ENCODE measurements around the gene RIMS4.
A peak's percentile ranks its signal among the peaks of the same experiment; 100 is the strongest.

The RIMS4 gene

DNA sequence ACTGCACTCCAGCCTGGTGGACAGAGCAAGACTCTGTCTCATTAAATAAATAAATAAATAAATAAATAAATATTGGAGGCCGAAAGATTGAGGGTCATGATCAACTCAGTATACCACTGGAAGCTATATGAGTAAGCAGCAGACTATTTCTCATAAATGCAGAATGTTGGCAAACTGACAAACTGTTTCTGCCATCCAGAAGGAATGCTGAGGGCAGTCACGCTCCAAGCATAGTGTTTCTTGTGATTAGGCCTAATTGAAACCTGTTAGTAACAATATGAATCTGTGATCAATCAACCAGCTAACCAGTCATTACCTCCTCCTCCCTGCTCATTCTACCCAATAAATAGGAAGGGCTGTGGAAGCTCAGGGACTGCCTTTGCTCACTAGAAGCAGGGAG, 79.9 kb downstream of the RIMS4 start:
- DNase-seq, result no peak
- in situ Hi-C loops (cut with MboI; ENCODE audit: low pct_unique_long_range_greater_than_20kb, low sequenced_read_pairs), result no loop called here

DNA sequence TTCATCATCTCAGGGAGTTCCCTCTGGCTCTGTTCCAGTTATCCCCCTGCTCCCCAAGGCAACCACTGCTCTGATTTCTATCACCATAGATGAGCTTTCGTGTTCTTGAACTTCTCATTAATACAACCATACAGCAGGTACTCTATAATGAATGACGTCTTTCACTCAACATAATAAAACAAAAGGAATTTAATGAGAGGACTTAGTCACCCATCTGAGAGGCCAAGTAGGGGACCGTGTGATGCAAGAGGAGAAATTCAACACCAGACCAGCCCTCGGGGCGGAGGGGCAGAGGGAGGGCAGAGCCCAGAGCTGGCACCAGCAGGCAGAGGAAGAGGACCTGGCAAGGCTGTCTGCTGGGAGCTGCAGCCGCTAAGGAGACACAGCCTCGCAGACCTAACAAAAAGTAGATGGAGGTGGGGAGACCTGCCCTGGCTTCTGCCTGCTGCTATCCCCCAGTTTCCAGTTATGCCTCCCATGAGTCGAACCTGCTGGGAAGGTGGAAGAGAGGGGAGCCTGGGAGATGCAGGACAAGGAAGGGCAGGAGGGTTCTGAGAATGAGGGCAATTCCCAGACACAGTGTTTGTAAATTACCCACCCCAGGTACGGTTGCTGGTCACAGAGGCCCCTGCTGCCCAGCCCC, 81.4 kb downstream of the RIMS4 start:
- in situ Hi-C loops (cut with MboI; ENCODE audit: low pct_unique_long_range_greater_than_20kb, low sequenced_read_pairs), result no loop called here
- DNase-seq, result no peak

DNA sequence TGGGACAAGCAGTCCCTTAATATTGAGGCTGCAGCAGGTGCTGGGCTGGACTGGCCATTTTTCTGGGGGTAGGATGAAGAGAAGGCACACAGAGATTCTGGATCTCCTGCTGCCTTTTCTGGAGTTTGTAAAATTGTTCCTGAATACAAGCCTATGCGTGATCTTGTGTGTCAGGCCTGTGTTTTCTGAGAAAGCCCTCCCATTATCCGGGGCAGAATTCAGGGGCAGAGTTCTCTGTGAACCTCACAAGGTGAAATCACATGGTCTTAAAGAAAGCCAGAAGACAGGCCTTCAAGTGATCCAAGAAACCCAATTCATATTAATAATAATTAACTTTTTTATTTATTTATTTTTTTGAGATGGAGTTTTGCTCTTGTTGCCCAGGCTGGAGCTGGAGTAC, 82.7 kb downstream of the RIMS4 start:
- in situ Hi-C loops (cut with MboI; ENCODE audit: low pct_unique_long_range_greater_than_20kb, low sequenced_read_pairs), result no loop called here
- no peak for DNase-seq

DNA sequence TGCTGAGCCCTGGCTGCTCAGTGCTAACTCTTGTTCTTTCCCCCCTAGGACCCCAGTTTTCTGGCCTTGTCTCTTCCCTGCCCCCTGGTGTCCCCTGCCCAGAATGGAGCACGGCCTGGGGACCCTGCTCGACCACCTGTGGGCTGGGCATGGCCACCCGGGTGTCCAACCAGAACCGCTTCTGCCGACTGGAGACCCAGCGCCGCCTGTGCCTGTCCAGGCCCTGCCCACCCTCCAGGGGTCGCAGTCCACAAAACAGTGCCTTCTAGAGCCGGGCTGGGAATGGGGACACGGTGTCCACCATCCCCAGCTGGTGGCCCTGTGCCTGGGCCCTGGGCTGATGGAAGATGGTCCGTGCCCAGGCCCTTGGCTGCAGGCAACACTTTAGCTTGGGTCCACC, 83.3 kb downstream of the RIMS4 start:
- no peak for DNase-seq
- in situ Hi-C loops (cut with MboI; ENCODE audit: low pct_unique_long_range_greater_than_20kb, low sequenced_read_pairs), result no loop called here

DNA sequence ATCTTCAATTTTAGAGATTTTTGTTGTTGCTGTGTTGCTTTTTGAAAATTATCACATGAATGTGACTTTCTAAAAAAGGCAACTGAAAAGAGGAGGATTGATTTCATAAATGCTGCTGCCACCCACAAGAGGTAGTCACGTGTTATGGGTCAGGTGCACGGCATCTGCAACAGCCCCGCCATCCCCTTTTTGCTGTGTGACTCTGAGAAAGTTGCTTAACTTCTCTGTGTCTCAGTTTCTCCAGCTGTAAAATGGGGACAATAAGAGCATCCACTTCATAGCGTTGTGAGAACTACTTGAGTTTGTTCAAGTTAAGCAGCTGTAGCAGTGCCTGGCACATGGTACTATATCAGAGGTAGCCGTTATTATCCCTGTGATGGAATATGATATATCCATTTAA, 84.5 kb downstream of the RIMS4 start:
- no peak for DNase-seq
- in situ Hi-C loops (cut with MboI; ENCODE audit: low pct_unique_long_range_greater_than_20kb, low sequenced_read_pairs), result no loop called here

DNA sequence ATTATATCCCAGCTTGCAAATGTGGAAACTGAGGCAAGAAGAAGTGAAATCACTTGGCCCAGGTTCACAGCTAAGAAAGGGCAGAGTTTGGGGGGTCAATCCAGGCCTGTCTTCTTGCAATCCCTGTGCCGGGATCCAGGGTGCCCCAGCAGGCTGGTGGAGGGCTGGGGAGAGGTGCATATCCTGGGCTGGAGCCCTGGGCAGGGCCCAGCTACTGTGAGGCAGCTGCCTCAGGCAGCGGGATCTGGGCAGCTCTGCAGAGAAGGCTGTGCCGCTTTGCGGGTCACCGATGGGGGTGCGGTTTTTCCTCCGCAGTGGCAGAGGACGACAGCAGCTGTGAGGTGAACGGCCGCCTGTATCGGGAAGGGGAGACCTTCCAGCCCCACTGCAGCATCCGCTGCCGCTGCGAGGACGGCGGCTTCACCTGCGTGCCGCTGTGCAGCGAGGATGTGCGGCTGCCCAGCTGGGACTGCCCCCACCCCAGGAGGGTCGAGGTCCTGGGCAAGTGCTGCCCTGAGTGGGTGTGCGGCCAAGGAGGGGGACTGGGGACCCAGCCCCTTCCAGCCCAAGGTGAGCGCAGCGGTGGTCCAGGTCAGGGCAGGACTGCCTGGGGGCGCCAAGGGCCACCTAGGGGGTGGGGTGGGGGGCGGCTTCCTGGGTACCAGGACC, 85.8 kb downstream of the RIMS4 start:
- in situ Hi-C loops (cut with MboI; ENCODE audit: low pct_unique_long_range_greater_than_20kb, low sequenced_read_pairs), result no loop called here
- DNase-seq, result no peak

DNA sequence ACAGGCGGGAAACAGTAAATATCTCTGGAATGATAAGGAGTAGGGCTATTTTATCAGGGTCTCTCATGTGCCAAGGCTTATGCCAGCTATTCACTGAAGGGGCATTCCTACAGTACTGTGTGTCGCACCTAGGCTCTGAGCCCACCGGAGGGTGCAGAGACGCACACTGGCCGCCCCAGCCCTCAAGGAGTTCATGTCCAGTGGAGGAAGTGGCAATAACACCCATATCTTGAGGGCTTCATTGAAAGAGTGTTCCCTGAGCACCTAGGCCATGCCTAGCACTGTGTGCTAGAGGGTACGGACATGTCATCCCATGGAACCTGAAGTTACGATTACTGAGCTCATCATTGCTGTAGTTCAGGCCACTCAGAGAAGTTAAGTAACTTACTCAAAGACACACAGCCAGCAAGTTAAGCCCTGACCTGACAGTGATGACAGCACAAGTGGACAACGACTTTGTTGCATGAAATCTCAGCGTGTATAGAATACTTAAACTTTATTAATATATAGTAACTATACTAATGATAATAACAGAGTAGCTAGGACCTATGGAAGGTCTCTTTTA, 86.5 kb downstream of the RIMS4 start:
- in situ Hi-C loops (cut with MboI; ENCODE audit: low pct_unique_long_range_greater_than_20kb, low sequenced_read_pairs), result no loop called here
- DNase-seq, result no peak

DNA sequence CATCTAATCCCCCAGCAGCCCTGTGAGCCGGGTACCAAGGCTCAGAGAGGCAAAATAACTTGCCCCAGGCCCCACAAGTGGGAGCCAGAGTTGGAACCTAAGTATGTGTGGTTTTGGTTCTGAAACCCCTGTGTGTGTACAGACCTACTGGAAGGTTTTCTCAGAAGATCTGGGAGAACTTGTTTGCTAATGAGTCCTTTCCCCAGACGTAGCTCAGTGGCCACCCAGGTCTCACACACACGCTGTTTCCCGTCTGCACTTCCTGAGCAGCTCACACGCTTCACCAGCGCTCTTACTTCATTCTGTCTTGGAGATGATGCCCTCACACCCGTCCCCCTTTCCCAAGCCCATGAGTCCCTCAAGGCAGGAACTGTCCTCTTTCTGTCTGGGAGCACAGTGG, 87.0 kb downstream of the RIMS4 start:
- no peak for DNase-seq
- in situ Hi-C loops (cut with MboI; ENCODE audit: low pct_unique_long_range_greater_than_20kb, low sequenced_read_pairs), result no loop called here

DNA sequence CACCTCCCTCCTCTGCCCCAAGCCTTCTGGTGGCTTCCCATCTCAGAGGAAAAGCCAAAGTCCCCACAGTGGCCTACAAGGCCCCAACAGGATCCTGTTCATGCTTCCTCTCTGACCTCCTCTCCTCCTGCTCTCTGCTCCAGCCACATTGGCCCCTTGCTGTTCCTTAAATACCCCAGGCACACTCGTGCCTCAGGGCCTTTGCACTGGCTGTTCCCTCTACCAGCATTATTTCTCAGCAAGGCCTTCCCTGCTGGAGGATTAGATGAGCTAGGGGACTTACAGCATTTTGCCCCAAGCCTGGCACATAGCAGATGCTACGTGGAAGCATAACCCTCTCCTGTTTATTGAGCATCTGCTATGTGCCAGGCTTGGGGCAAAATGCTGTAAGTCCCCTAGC, 87.4 kb downstream of the RIMS4 start:
- DNase-seq, result no peak
- in situ Hi-C loops (cut with MboI; ENCODE audit: low pct_unique_long_range_greater_than_20kb, low sequenced_read_pairs), result no loop called here

DNA sequence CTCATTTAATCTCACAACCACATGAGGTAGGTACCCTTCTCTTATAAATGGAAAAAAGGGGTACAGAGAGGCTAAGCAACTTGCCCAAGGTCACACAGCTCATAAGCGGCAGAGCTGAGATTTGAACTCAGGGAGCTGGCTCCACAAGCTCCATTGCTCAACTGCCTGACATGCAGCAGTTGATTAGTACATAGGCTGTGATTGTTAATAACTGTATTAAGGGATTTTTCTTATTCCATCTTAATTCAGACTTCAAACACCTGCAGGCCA, 88.6 kb downstream of the RIMS4 start:
- DNase-seq, result no peak
- in situ Hi-C loops (cut with MboI; ENCODE audit: low pct_unique_long_range_greater_than_20kb, low sequenced_read_pairs), result no loop called here

DNA sequence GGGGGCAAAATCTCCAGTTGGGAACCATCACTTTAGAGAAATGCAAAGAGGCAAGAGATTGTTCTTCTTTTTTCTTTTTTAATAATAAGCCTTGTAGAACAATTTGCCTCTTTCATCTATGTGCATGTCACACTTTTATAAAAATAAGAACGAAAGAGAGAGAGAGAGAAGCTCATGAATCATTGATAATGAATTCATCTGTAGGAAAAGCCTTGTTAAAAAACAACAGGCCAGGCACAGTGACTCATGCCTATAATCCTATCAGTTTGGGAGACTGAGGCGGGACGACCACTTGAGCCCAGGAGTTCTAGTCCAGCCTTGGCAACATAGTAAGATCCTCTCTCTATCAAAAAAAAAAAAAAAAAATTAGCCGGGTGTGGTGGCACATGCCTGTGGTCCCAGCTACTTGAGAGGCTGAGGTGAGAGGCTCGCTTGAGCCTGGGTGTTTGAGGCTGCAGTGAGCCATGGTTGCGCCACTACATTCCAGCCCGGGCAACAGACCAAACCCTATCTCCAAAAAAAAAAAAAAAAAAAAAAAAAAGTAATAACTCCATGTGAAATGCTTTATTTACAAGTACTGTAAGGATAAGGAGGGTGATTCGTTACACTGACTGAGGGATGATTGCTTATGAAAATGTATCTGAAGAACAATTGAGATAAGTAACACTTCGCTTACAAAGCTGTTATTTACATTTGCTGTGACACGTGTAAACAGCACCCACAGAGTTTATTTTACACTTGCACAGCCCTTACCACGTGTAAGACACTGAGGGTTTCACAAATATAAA, 89.2 kb downstream of the RIMS4 start:
- in situ Hi-C loops (cut with MboI; ENCODE audit: low pct_unique_long_range_greater_than_20kb, low sequenced_read_pairs), result no loop called here

DNA sequence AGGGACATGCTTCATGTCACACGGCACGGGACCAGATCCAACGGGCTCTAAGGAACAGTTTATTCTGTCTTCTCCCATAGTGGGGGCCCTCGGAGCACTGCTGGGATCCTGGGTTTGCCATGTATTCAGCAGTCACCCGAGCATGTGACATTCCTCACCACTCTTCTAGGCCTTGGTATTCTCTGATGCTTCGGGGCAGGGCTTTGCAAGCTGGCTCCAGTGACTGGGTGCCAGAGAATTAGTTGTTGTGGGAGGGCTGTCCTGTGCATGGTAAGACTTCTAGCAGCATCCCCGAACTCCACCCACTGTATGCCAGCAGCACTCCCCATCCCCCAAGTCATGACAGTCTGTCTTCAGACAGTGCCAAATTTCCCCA, 89.7 kb downstream of the RIMS4 start:
- in situ Hi-C loops (cut with MboI; ENCODE audit: low pct_unique_long_range_greater_than_20kb, low sequenced_read_pairs), result no loop called here
- no peak for DNase-seq

More for the DNA sequence above, 89.2 kb downstream of the RIMS4 start:
- no peak for DNase-seq

DNA sequence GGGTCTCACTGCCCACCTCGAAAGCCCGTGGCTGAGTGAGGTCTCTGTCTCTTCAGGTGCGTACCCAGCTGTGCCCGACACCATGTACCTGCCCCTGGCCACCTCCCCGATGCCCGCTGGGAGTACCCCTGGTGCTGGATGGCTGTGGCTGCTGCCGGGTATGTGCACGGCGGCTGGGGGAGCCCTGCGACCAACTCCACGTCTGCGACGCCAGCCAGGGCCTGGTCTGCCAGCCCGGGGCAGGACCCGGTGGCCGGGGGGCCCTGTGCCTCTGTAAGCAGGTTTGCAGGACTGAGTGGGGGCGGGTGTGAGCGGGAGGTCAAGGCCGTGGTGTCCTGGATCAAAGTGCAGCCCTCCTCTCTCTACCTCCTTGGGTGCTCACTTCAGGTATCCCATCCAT, 90.5 kb downstream of the RIMS4 start:
- DNase-seq, result no peak
- in situ Hi-C loops (cut with MboI; ENCODE audit: low pct_unique_long_range_greater_than_20kb, low sequenced_read_pairs), result no loop called here

DNA sequence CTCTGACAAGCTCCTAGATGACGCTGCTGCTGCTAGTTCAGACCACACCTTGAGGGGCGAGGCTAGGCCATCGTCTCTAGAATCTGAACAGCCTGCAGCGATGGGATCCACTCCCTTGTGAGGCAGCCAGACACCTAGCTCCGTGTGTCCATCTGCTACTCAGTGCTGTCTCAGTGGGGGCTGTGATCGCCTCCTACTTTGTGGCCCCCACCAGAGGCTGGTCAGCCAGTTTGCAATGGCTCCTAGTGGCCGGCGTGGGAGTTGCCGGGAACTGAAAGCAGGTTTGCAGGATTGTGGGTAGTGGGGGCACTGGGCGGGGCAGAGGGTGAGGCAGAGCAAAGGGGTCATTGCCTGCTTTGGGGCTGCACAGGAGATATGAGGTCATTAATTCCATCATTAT, 92.4 kb downstream of the RIMS4 start:
- DNase-seq, result no peak

DNA sequence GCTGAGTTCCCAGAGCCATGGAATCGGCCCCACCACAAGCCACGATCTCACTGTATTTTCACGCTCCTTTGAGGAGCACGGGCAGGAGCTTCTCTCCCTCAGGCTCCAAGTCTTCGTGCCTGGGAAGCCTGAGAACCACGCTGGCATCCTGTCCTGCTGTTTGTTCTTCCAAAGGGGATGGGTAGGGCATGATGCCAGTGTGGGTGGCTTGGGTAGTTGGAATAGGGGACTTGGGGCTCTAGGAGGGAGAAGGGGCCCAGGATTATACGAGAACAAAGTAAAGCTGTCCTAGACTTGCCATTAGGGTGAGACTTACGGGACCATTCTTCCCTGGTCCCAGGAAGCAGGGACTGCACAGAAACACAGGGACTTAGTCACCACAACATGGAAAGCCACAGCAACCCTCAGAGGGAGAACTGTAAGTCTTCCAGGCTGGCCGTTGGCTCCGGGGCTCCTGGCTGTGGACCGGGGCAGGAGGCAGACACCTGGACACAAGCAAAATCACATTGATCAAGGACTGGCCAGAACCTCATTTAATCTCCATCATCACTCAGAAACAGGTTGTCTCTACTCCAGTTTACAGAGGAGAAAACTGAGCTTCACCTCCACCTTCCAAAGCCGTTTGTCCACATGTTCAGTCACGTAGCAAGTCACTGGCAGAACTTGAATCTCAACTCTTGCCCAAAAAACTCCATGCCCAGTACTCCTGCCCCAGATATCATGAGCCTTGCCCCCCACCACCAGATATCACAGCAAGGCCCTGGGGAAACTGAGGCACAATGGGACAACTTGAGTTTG, 93.8 kb downstream of the RIMS4 start:
- DNase-seq, result no peak
- in situ Hi-C loops (cut with MboI; ENCODE audit: low pct_unique_long_range_greater_than_20kb, low sequenced_read_pairs), result no loop called here

More for the DNA sequence above, 92.4 kb downstream of the RIMS4 start:
- in situ Hi-C loops (cut with MboI; ENCODE audit: low pct_unique_long_range_greater_than_20kb, low sequenced_read_pairs), result no loop called here

DNA sequence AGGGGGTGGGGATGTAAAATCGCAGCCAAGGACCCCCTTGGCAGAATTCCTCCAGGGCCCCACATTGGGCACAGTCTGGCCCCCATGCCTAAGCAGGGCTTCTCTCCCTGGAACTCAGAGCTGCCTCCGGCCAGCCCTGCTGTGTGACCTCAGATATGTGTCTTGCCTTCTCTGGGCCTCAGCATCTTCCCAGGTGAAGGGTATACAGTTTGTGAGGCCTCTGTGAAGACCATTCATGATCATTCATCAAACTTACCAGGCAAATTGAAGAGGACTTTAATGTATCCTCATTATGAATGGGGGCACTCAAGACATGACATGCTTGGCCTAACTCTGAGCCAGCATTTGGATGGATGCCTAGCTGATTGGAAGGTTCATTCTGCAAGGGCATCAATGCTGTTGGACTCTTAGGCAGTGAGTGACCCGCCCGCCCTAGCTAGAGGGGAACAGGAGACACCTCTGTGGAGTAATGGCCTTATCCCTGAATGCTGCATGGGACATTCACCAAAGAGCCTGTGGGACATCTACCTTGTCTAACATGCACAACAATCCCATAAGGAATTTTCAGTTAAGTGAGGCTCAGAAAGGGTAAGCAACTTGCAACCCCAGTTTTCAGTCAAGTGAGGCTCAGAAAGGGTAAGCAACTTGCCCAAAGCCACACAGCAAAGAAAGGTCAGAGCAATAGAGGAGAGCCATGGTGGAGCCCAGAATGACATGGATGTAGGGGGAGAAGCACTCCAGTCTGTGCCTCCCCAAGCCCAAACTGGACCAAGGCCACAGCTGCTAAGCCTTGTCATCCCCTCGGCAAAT, 94.6 kb downstream of the RIMS4 start:
- in situ Hi-C loops (cut with MboI; ENCODE audit: low pct_unique_long_range_greater_than_20kb, low sequenced_read_pairs), result no loop called here
- no peak for DNase-seq

DNA sequence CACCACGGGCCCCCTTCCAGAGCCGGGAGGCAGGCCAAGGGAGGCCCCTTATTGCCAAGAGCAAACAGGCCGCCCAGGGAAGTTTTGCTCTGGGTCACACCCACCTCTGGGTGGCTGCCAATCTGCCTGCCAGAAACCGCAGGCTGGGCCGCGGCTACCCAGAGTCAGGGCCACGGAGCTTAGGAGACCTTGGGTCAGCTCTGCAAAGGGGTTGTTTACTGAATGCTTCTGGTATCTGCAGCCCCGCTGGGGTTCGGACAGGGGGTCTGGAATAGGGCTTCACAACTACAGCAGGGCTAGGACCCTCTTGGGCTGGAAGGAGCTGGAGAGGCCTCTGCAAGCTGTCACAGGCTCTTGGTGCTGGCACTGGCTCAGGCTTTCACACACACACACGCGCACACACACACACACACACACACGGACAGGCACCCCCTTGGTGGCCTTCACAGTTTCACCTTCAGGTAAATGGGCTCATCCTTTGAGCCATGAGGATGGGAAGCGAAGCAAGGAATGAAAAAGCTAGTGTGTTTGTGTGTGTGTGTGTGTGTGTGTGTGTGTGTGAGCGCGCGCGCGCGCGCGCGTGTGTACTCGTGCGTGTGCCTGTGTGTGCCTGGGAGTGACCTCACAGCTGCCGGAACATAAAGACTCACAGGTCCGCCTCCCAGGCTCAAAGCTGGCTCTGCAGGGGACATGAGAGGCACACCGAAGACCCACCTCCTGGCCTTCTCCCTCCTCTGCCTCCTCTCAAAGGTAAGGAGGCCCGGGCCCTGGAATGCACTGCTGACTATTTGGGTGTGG, 95.4 kb downstream of the RIMS4 start, which contains the start of gene CCN5:
TSS of gene CCN5 (plus strand) at position 669 of the 798 bp plus-strand sequence. CDS start at position 691, 22 bp downstream.
- in situ Hi-C loops (cut with MboI; ENCODE audit: low pct_unique_long_range_greater_than_20kb, low sequenced_read_pairs), result no loop called here
- peak; percentile 60 for DNase-seq

DNA sequence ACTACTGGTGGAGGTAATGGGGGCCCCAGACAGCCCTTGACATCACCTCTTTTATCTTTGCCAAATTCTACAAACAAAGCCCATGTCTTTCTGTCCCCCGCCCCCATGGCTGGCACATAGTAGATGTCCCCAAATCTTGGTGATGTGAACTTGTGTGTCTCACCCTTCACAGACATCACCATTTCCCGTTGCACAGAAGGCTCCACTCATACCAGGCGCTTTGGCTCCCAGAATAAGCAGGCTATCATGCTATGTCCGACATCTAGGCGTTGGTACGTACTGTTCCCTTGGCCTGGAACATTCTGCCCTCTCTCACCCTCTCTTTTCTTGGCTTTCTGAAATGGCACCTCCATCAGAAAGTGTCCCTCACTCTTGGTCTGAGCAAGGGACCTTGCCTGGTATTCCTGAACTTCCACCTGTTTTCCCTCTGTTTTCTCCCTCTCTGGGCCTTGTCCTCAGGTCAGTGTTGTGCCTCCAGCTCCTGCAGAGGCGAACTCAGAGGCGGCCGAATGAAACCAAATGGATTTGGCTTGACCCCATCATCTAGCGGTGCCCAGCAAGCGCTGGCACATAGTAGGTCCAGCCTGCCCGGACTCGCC, 96.1 kb downstream of the RIMS4 start:
- in situ Hi-C loops (cut with MboI; ENCODE audit: low pct_unique_long_range_greater_than_20kb, low sequenced_read_pairs), result no loop called here
- DNase-seq, result no peak
